Natural killer cell (primary cell): Measurements from ENCODE around the gene PCDHGB3. TPM values are rescaled to one million over a fixed set of nuclear protein-coding genes. Genes with fewer than 3 reads are reported as not detected.
"Not testable (repeated sequence)": the region's sequence is repeated elsewhere in the genome, so short reads cannot be mapped to it uniquely, and the experiment has no call there.

Experiments
- ATAC-seq, 3 donors: fragments of 150-1000 bp in 2 of 3; fragments of 200-7000 bp in 1 of 3; cut with Tn5 transposase; 1 replicate in 1 of 3; 2 replicates in 2 of 3; pipeline ENCODE4 v1.10.0; 2021; ENCODE audit warnings: mild to moderate bottlenecking in 2 of 3, moderate library complexity in 2 of 3
- DNase-seq, 2 donors: peaks; one replicate each; pipeline versions ENCODE4 v3.0.0 to v3.0.0-alpha.2; 2013 to 2021; ENCODE audit warnings: mixed read lengths in 1 of 2
- H3K27ac ChIP-seq: one replicate; pipeline ENCODE4 v1.5.1; 2013; ENCODE audit warnings: mild to moderate bottlenecking, low read length
- H3K27me3 ChIP-seq: one replicate; pipeline ENCODE4 v1.6.1; 2013; ENCODE audit warnings: low read length; ENCODE audit not compliant: control insufficient read depth, insufficient read depth
- H3K36me3 ChIP-seq: one replicate; pipeline ENCODE4 v1.6.1; 2013; ENCODE audit warnings: low read length; ENCODE audit not compliant: control insufficient read depth, insufficient read depth
- H3K4me1 ChIP-seq: one replicate; pipeline ENCODE4 v1.6.1; 2013; ENCODE audit warnings: low read length; ENCODE audit not compliant: control insufficient read depth, insufficient read depth
- H3K4me3 ChIP-seq: one replicate; pipeline ENCODE4 v1.5.1; 2013; ENCODE audit warnings: low read length
- H3K9me3 ChIP-seq: one replicate; pipeline ENCODE4 v1.6.1; 2013; ENCODE audit warnings: low read length; ENCODE audit not compliant: control insufficient read depth, insufficient read depth
- H3K27ac Mint-ChIP-seq, 2 donors: one replicate each; pipeline ENCODE4 v1.8.0; 2022; ENCODE audit warnings: mild to moderate bottlenecking in 2 of 2, mixed read lengths in 2 of 2, moderate library complexity in 1 of 2
- H3K27me3 Mint-ChIP-seq, 2 donors: one replicate each; pipeline ENCODE4 v1.8.0; 2022; ENCODE audit warnings: low read depth in 2 of 2, mixed read lengths in 2 of 2
- H3K36me3 Mint-ChIP-seq: one replicate; pipeline ENCODE4 v1.8.0; 2022; ENCODE audit warnings: mixed read lengths
- H3K4me1 Mint-ChIP-seq, 2 donors: one replicate each; pipeline ENCODE4 v1.8.0; 2022; ENCODE audit warnings: mixed read lengths in 2 of 2
- H3K4me3 Mint-ChIP-seq: one replicate; pipeline ENCODE4 v1.8.0; 2022; ENCODE audit warnings: mild to moderate bottlenecking, moderate library complexity, mixed read lengths
- H3K9me3 Mint-ChIP-seq, 2 donors: one replicate each; pipeline ENCODE4 v1.8.0; 2022; ENCODE audit warnings: mixed read lengths in 2 of 2
- WGBS: methylation state at CpG from one replicate; pipeline ENCODE4 v1.1.7; 2013; ENCODE audit warnings: missing lambda C conversion rate; ENCODE audit not compliant: insufficient coverage; 5-methylcytosine and 5-hydroxymethylcytosine counted together
- intact Hi-C: fragments of 100-400 bp; cut with micrococcal nuclease; formaldehyde crosslinking; loops from one replicate; pipeline ENCODE4 v1.14.2; 2022
- total RNA-seq, 4 donors: library from RNA; stranded (reverse); fragments of 120-200 nt in 1 of 4; gene quantifications; one replicate each; pipeline versions ENCODE4 v1.2.3 to v1.2.4, GENCODE V29; 2013 to 2022
- TF ChIP-seq, protein P1 (sequence below): fragments of 200-600 bp; IDR thresholded peaks from one replicate; pipeline ENCODE4 v1.8.0; 2022; ENCODE audit warnings: antibody characterized with exemption

PCDHGB3 gene
- total RNA-seq, 3 donors from 2014 or later (not counting 1 experiment from before 2014, with no cell fraction given): 0.52 to 0.68 TPM; not detected in 1

DNA sequence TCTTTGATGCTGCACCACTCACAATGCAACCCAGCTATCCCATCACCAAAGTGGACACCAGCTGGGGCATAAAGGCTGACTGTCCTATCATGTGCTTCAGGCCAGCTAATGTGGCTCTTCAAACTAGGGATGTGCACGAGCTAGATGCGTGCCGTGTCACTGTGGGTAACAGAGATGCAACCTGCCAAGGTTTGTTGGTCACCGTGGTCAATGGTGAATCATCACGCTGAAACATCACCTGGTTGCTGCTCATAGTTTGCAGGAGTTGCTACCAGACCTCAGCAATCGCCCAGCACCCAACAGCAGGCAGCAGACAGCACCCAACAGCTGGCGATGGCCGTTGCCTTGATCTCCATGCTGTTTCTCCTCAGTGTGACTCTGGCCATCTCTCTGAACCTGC is 41.8 kb upstream of the PCDHGB3 start:
- H3K4me3 Mint-ChIP-seq: no peak overlapping the region
- intact Hi-C loops: loop anchor here (5.0 kb wide), 1 partner anchor 184 kb away; no protein-coding TSS in a partner anchor
- Histone ChIP-seq H3K9me3 (peaks cover 13% of the 10 kb centered on the region), H3K4me3 (no peak overlapping the region), H3K27ac (no peak overlapping the region), H3K4me1 (peaks cover 5% of the 10 kb centered on the region), H3K27me3 (peaks cover 29% of the 10 kb centered on the region), H3K36me3 (no peaks in the 10 kb centered on the region)
- no peak for ATAC-seq
- H3K27ac Mint-ChIP-seq: no peak overlapping the region
- no peak for DNase-seq
- peaks cover 6% of the 10 kb centered on the region for H3K36me3 Mint-ChIP-seq
- WGBS: 77% methylated on average over 8 of the region's 8 CpGs
- H3K4me1 Mint-ChIP-seq: peaks cover 7 to 8% of the 10 kb centered on the region in 2 donors
- no peaks in the 10 kb centered on the region for H3K9me3 Mint-ChIP-seq
- peaks cover 46 to 79% of the 10 kb centered on the region in 2 donors for H3K27me3 Mint-ChIP-seq
- TF ChIP-seq, protein P1, sequence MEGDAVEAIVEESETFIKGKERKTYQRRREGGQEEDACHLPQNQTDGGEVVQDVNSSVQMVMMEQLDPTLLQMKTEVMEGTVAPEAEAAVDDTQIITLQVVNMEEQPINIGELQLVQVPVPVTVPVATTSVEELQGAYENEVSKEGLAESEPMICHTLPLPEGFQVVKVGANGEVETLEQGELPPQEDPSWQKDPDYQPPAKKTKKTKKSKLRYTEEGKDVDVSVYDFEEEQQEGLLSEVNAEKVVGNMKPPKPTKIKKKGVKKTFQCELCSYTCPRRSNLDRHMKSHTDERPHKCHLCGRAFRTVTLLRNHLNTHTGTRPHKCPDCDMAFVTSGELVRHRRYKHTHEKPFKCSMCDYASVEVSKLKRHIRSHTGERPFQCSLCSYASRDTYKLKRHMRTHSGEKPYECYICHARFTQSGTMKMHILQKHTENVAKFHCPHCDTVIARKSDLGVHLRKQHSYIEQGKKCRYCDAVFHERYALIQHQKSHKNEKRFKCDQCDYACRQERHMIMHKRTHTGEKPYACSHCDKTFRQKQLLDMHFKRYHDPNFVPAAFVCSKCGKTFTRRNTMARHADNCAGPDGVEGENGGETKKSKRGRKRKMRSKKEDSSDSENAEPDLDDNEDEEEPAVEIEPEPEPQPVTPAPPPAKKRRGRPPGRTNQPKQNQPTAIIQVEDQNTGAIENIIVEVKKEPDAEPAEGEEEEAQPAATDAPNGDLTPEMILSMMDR: no peak

DNA sequence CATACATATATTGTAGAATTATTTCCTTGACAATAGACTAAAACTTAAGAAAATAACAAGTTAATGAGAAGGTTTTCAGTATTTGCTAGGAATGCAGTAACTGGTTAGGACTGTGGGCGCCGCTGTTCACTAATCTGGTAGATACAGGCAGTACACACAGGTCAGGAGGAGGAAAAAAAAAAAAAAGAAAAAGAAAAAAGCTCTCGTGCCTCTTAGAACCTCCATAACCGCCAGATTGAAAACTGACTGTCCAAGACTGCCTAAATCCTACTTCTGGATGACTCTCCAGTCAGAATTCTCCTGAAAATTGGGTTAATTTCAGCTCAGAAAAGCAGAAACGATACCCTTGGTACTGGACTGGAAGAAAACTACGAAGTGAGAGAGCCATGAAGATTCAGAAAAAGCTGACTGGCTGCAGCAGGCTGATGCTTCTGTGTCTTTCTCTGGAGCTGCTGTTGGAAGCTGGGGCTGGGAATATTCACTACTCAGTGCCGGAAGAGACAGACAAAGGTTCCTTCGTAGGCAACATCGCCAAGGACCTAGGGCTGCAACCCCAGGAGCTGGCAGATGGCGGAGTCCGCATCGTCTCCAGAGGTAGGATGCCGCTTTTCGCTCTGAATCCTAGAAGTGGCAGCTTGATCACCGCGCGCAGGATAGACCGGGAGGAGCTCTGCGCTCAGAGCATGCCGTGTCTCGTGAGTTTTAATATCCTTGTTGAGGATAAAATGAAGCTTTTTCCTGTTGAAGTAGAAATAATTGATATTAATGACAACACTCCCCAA is 39.6 kb upstream of the PCDHGB3 start, which contains the start of gene PCDHGA1:
PCDHGA1 (plus strand) TSS at position 216 of the 782 bp plus-strand sequence.
- H3K9me3 ChIP-seq: peaks cover 16% of the 10 kb centered on the region
- H3K4me3 Mint-ChIP-seq: no peak within 1 kb of the TSS

DNA sequence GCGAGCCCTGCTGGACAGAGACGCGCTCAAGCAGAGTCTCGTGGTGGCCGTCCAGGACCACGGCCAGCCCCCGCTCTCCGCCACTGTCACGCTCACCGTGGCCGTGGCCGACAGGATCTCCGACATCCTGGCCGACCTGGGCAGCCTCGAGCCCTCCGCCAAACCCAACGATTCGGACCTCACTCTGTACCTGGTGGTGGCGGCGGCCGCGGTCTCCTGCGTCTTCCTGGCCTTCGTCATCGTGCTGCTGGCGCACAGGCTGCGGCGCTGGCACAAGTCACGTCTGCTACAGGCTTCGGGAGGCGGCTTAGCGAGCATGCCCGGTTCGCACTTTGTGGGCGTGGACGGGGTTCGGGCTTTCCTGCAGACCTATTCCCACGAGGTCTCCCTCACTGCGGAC is 37.5 kb upstream of the PCDHGB3 start:
- peaks cover 52% of the 10 kb centered on the region for H3K27me3 ChIP-seq
- intact Hi-C loops, H3K36me3 ChIP-seq, ATAC-seq, H3K4me3 ChIP-seq, H3K4me1 ChIP-seq, H3K4me3 Mint-ChIP-seq, DNase-seq, H3K9me3 Mint-ChIP-seq, H3K27ac Mint-ChIP-seq, H3K4me1 Mint-ChIP-seq, H3K27ac ChIP-seq: not testable (repeated sequence)
- Mint-ChIP-seq H3K36me3 (peaks cover 38% of the 10 kb centered on the region), H3K27me3 (peaks cover 63 to 98% of the 10 kb centered on the region in 2 donors)
- peaks cover 16% of the 10 kb centered on the region for H3K9me3 ChIP-seq
- WGBS: 54% methylated on average over 37 of the region's 39 CpGs

More for the DNA sequence above, 39.6 kb upstream of the PCDHGB3 start, which contains the start of gene PCDHGA1:
- intact Hi-C loops: no loop called here
- ATAC-seq: peak; percentile 58 to 71 (median 63)
- Histone ChIP-seq H3K27ac (no peak within 1 kb of the TSS), H3K27me3 (peaks cover 37% of the 10 kb centered on the region), H3K4me1 (peaks cover 5% of the 10 kb centered on the region), H3K36me3 (no peaks in the 10 kb centered on the region), H3K4me3 (no peak within 1 kb of the TSS)
- no peak within 1 kb of the TSS for H3K27ac Mint-ChIP-seq
- peaks cover 18% of the 10 kb centered on the region for H3K36me3 Mint-ChIP-seq
- WGBS: 34% methylated on average over 21 of the region's 21 CpGs
- peak in 1 of 2 donors; percentile 55 for DNase-seq
- peaks cover 7 to 8% of the 10 kb centered on the region in 2 donors for H3K4me1 Mint-ChIP-seq
- H3K9me3 Mint-ChIP-seq: peaks cover 0 to 2% of the 10 kb centered on the region in 2 donors
- H3K27me3 Mint-ChIP-seq: peaks cover 58 to 94% of the 10 kb centered on the region in 2 donors
- TF ChIP-seq, protein P1: peak; percentile 58

DNA sequence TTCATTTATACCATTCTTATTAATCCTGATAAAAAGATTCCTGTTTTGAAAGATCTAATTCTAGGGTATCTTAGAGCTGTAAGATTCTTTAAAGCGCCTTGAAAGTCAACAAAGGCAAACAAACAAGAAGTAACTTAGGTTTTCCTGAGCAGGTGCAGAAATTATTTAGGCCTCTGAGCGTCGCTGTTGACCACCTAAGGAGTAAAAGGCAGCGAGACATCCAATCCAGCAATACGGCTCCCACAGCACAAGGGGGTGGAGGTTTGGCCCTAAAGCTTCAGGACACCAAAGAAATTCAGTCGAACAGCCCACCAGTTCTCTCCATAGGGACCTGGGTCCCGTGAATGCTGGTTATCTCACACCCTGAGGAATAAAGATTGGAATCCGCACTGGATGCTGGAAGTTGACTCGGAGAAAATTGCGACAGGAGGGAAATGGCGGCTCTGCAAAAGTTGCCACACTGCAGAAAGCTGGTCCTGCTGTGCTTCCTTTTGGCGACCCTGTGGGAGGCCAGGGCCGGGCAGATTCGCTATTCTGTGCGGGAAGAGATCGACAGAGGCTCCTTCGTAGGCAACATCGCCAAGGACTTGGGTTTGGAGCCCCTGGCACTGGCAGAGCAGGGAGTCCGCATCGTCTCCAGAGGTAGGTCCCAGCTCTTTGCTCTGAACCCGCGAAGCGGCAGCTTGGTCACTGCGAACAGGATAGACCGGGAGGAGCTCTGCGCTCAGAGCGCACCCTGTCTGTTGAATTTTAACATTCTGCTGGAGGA is 31.3 kb upstream of the PCDHGB3 start, which contains the start of gene PCDHGA2:
PCDHGA2 (plus strand) TSS at position 223 of the 769 bp plus-strand sequence.
- Histone ChIP-seq H3K27ac (no peak within 1 kb of the TSS), H3K27me3 (peaks cover 59% of the 10 kb centered on the region), H3K36me3 (no peaks in the 10 kb centered on the region), H3K4me1 (no peaks in the 10 kb centered on the region), H3K4me3 (no peak within 1 kb of the TSS), H3K9me3 (peaks cover 20% of the 10 kb centered on the region)
- DNase-seq (peak in 1 of 2 donors; percentile 13), ATAC-seq (no peak)
- no peak within 1 kb of the TSS for H3K4me3 Mint-ChIP-seq
- H3K36me3 Mint-ChIP-seq: peaks cover 58% of the 10 kb centered on the region
- 21% methylated on average over 27 of the region's 27 CpGs for whole genome bisulfite sequencing
- H3K4me1 Mint-ChIP-seq: no peaks in the 10 kb centered on the region
- peaks cover 69 to 95% of the 10 kb centered on the region in 2 donors for H3K27me3 Mint-ChIP-seq
- TF ChIP-seq, protein P1: no peak
- H3K9me3 Mint-ChIP-seq: peaks cover 5 to 8% of the 10 kb centered on the region in 2 donors
- intact Hi-C loops: no loop called here
- H3K27ac Mint-ChIP-seq: no peak within 1 kb of the TSS

DNA sequence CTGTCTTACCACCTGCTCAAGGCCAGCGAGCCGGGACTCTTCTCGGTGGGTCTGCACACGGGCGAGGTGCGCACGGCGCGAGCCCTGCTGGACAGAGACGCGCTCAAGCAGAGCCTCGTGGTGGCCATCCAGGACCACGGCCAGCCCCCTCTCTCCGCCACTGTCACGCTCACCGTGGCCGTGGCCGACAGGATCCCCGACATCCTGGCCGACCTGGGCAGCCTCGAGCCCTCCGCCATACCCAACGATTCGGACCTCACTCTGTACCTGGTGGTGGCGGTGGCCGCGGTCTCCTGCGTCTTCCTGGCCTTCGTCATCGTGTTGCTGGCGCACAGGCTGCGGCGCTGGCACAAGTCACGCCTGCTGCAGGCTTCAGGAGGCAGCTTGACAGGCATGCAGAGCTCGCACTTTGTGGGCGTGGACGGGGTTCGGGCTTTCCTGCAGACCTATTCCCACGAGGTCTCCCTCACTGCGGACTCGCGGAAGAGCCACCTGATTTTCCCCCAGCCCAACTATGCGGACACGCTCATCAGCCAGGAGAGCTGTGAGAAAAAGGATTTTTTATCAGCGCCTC is 29.2 kb upstream of the PCDHGB3 start:
- ATAC-seq, DNase-seq, H3K9me3 Mint-ChIP-seq, H3K4me1 ChIP-seq, H3K36me3 ChIP-seq, H3K4me1 Mint-ChIP-seq, H3K4me3 Mint-ChIP-seq, H3K27ac ChIP-seq, H3K4me3 ChIP-seq, intact Hi-C loops, H3K27ac Mint-ChIP-seq: not testable (repeated sequence)
- H3K36me3 Mint-ChIP-seq: peaks cover 53% of the 10 kb centered on the region
- 73% methylated on average over 41 of the region's 45 CpGs for WGBS
- peaks cover 60 to 92% of the 10 kb centered on the region in 2 donors for H3K27me3 Mint-ChIP-seq
- Histone ChIP-seq H3K27me3 (peaks cover 61% of the 10 kb centered on the region), H3K9me3 (peaks cover 33% of the 10 kb centered on the region)
